ENCODE results near the gene NPC1.

Gene NPC1

DNA sequence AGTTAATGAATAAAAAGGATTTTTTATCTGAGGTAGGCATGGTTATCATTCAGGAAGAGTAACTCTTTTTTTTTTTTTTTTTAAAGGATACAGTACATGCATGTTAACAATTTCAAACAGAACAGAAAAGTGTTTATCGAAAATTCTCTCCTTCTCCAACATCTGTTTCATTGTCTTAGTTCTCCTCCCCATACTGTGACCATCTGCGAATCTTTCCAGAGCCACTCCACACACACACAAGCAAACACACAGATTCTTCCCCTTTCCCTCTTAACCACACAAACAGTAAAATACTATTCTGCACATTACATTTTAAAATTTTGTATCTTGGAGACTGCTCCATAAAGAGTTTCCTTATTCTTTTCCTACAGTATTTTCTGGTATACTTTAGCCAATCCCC, 38.0 kb downstream of the NPC1 start:
- H3K9ac ChIP-seq = no peak overlapping the region
- no peaks in the 10 kb centered on the region for H3K36me3 ChIP-seq (ENCODE audit: control insufficient read depth, insufficient read depth, low read length)
- H3K9me3 ChIP-seq (ENCODE audit: control insufficient read depth, low read length) = no peaks in the 10 kb centered on the region
- H3K27ac ChIP-seq = no peak overlapping the region
- H3K27me3 ChIP-seq (ENCODE audit: control insufficient read depth, insufficient read depth, low read length) = no peaks in the 10 kb centered on the region
- H3K79me2 ChIP-seq = no peaks in the 10 kb centered on the region
- H3K4me3 ChIP-seq (ENCODE audit: low read depth, low read length) = no peak overlapping the region
- TF ChIP-seq, protein P1, sequence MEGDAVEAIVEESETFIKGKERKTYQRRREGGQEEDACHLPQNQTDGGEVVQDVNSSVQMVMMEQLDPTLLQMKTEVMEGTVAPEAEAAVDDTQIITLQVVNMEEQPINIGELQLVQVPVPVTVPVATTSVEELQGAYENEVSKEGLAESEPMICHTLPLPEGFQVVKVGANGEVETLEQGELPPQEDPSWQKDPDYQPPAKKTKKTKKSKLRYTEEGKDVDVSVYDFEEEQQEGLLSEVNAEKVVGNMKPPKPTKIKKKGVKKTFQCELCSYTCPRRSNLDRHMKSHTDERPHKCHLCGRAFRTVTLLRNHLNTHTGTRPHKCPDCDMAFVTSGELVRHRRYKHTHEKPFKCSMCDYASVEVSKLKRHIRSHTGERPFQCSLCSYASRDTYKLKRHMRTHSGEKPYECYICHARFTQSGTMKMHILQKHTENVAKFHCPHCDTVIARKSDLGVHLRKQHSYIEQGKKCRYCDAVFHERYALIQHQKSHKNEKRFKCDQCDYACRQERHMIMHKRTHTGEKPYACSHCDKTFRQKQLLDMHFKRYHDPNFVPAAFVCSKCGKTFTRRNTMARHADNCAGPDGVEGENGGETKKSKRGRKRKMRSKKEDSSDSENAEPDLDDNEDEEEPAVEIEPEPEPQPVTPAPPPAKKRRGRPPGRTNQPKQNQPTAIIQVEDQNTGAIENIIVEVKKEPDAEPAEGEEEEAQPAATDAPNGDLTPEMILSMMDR (IDR thresholded peaks at IDR 0.05) = no peak
- H3K4me1 ChIP-seq = peaks cover 5% of the 10 kb centered on the region
- H3K4me2 ChIP-seq (ENCODE audit: low read length) = no peak overlapping the region
- no peak overlapping the region for H2AFZ ChIP-seq

DNA sequence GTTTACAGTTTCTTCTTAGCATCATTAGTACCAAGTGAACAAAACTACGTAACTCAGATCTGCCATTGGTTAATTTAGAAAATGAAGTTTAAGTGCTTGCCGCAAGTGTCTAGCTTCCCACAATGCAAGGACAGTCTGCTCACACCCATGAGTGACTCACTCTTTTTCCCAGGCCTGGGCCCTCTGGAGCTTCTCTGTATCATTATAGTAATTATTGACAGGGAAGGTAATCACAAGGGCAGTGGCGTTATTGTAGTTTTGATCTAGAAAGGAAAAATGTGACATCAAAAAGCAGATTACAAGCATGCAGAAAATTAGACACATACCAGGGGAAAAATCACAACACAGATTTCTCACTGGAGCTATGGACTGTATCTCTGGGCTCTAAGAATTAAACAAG, 38.5 kb downstream of the NPC1 start:
- Histone ChIP-seq H3K4me1 (peaks cover 5% of the 10 kb centered on the region), H3K4me2 (ENCODE audit: low read length) (no peak overlapping the region), H3K9ac (no peak overlapping the region), H3K27me3 (ENCODE audit: control insufficient read depth, insufficient read depth, low read length) (no peaks in the 10 kb centered on the region), H3K4me3 (ENCODE audit: low read depth, low read length) (no peak overlapping the region), H3K79me2 (no peaks in the 10 kb centered on the region), H3K36me3 (ENCODE audit: control insufficient read depth, insufficient read depth, low read length) (no peaks in the 10 kb centered on the region), H2AFZ (no peak overlapping the region), H3K9me3 (ENCODE audit: control insufficient read depth, low read length) (no peaks in the 10 kb centered on the region), H3K27ac (no peak overlapping the region)
- TF ChIP-seq, protein P1 (IDR thresholded peaks at IDR 0.05) = no peak

DNA sequence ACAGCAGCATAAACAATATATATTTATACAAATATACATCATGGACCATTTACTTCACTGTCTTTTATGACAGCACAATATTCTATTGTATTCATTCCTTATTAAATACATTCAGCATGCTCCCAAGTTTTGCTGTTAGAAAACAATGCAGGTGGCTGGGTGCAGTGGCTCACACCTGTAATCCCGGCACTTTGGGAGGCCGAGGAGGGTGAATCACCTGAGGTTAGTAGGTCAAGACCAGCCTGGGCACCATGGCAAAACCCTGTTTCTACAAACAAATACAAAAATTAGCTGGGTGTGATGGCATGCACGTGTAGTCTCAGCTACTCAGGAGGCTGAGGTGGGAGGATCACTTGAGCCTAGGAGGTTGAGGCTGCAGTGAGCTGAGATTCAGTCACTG, 39.0 kb downstream of the NPC1 start:
- Histone ChIP-seq H3K4me3 (ENCODE audit: low read depth, low read length) (no peak overlapping the region), H3K36me3 (ENCODE audit: control insufficient read depth, insufficient read depth, low read length) (no peaks in the 10 kb centered on the region), H3K9me3 (ENCODE audit: control insufficient read depth, low read length) (no peaks in the 10 kb centered on the region), H3K27me3 (ENCODE audit: control insufficient read depth, insufficient read depth, low read length) (no peaks in the 10 kb centered on the region), H3K4me1 (peaks cover 5% of the 10 kb centered on the region), H3K27ac (no peak overlapping the region), H3K9ac (no peak overlapping the region), H2AFZ (no peak overlapping the region), H3K79me2 (no peaks in the 10 kb centered on the region), H3K4me2 (ENCODE audit: low read length) (no peak overlapping the region)
- TF ChIP-seq, protein P1 (IDR thresholded peaks at IDR 0.05) = no peak

DNA sequence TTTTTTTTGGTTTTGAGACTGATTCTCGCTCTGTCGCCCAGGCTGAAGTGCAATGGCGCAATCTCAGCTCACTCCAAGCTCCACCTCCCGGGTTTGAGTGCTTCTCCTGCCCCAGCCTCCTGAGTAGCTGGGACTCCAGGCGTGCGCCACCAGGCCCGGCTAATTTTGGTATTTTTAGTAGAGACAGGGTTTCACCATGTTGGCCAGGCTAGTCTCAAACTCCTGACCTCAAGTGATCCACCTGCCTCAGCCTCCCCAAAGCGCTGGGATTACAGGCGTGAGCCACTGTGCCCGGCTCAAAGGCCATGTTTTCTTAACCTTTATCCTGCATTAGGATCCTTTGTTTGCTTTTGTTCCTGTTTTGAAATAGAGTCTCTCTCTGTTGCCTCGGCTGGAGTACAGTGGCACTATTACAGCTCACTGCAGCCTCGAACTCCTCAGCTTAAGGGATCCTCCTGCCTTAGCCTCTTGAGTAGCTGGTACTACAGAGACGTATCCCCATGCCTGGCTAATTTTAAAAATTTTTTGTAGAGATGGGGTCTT, 41.0 kb downstream of the NPC1 start:
- H3K27me3 ChIP-seq (ENCODE audit: control insufficient read depth, insufficient read depth, low read length) = no peaks in the 10 kb centered on the region
- no peaks in the 10 kb centered on the region for H3K79me2 ChIP-seq
- no peak overlapping the region for H2AFZ ChIP-seq
- no peaks in the 10 kb centered on the region for H3K9me3 ChIP-seq (ENCODE audit: control insufficient read depth, low read length)
- H3K27ac ChIP-seq = no peak overlapping the region
- no peak overlapping the region for H3K4me2 ChIP-seq (ENCODE audit: low read length)
- H3K4me1 ChIP-seq = peaks cover 5% of the 10 kb centered on the region
- H3K9ac ChIP-seq = no peak overlapping the region
- H3K36me3 ChIP-seq (ENCODE audit: control insufficient read depth, insufficient read depth, low read length) = no peaks in the 10 kb centered on the region
- H3K4me3 ChIP-seq (ENCODE audit: low read depth, low read length) = no peak overlapping the region
- TF ChIP-seq, protein P1 (IDR thresholded peaks at IDR 0.05) = no peak

DNA sequence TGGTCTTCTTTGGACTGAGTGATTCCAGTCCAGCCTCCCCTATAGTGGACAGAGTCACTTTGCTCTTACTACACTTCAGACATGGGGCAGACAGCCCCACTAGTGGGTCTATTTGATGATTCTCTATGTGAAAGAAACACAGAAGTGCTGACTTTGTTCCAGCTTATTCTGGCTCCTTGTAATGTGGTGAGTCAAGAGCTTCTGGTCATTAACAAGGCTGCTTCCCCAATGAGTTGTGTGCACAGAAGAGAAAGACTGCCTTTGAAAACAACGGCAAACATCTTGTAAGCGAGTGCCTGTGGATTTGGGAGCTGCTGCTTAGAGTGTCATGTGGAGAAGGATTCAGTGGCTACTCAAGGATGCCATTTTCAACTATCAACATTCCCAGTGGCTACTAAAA, 43.8 kb downstream of the NPC1 start:
- Histone ChIP-seq H3K4me3 (ENCODE audit: low read depth, low read length) (no peak overlapping the region), H3K9ac (no peak overlapping the region), H3K27me3 (ENCODE audit: control insufficient read depth, insufficient read depth, low read length) (no peaks in the 10 kb centered on the region), H3K79me2 (no peaks in the 10 kb centered on the region), H2AFZ (no peak overlapping the region), H3K27ac (peak overlapping the region; percentile 5), H3K36me3 (ENCODE audit: control insufficient read depth, insufficient read depth, low read length) (no peaks in the 10 kb centered on the region), H3K9me3 (ENCODE audit: control insufficient read depth, low read length) (no peaks in the 10 kb centered on the region), H3K4me1 (peaks cover 5% of the 10 kb centered on the region), H3K4me2 (ENCODE audit: low read length) (no peak overlapping the region)
- TF ChIP-seq, protein P1 (IDR thresholded peaks at IDR 0.05) = no peak
